Gastrocnemius medialis (tissue), 4 donors: ENCODE measurements around the gene ZNF3.

ENCODE experiments used
- CTCF ChIP-seq, 5 experiments: fragments of 450-650 bp in 3 of 5; fragments of 200-600 bp in 2 of 5; sonication (generic) in 2 of 5; IDR thresholded peaks in 4 of 5; conservative IDR thresholded peaks in 1 of 5; 1 replicate in 4 of 5; 2 replicates in 1 of 5; pipeline ENCODE4 v1.5.1; 2016 to 2019; ENCODE audit warnings: antibody characterized with exemption in 5 of 5, mild to moderate bottlenecking in 3 of 5, moderate library complexity in 3 of 5
- POLR2A ChIP-seq, 2 donors: fragments of 450-650 bp; IDR thresholded peaks; one replicate each; pipeline ENCODE4 v1.6.1; 2017; ENCODE audit warnings: antibody characterized with exemption in 2 of 2, mild to moderate bottlenecking in 2 of 2, moderate library complexity in 2 of 2

DNA sequence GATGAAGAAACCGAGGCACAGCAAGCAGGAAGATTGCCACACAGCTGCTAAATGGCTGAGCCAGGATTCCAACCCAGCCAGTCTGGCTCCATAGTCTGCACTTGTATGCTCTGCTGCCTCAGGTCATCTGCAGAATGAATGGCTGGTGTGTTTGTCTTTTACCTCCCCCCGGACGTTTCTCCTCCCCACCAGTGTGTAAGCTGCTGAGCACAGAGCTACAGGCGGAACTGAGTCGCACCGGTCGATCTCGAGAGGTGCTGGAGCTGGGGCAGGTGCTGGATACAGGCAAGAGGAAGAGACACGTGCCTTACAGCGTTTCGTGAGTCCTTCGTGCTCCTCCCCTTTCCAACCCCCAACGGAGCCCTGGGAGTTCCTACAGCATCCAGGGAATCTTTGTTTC is 40.5 kb upstream of the ZNF3 start:
- no peak for TF ChIP-seq CTCF (IDR thresholded peaks at IDR 0.05 in 4 of 5, conservative IDR thresholded peaks at IDR 0.05 in 1 of 5)
- no peak for TF ChIP-seq POLR2A (IDR thresholded peaks at IDR 0.05)
